Measurements from ENCODE around the gene DNAAF8.
"Not testable (repeated sequence)": the region's sequence is repeated elsewhere in the genome, so short reads cannot be mapped to it uniquely, and the experiment has no call there.

The DNAAF8 gene

DNA sequence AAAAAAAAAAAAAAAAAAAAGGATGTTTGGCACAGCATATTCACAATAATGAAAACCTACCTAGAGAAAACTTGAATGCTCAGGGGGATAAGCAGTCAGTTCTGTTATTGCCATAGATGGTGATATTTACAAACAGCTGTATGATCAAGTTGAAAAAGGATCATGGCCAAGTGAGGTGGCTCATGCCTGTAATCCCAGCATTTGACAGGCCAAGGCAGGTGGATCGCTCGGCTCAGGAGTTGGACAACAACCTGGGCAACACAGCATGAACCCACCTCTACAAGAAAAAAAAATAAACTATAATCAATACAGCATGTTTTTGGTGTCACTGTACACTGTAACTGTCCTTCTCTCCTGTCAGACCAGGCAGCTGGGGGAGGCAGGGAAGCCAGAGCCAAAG is 19.3 kb upstream of the DNAAF8 start:
- no peak for DNase-seq (ENCODE audit: insufficient read length, low spot score)
- FAIRE-seq = no peak

- no peak for DNase-seq (ENCODE audit: insufficient read length, low spot score)
Measured at GRCh38 chr16:4718466-4718865, 15.9 kb upstream of the DNAAF8 start.

GRCh38 chr16:4723071-4723767 is 11.1 kb upstream of the DNAAF8 start:
- DNase-seq (ENCODE audit: insufficient read length, low spot score) (no peak), FAIRE-seq (no peak)

More at GRCh38 chr16:4718466-4718865, 15.9 kb upstream of the DNAAF8 start:
- FAIRE-seq = no peak

GRCh38 chr16:4724661-4725270 is 9.6 kb upstream of the DNAAF8 start:
- no peak for FAIRE-seq
- DNase-seq (ENCODE audit: insufficient read length, low spot score) = no peak

DNA sequence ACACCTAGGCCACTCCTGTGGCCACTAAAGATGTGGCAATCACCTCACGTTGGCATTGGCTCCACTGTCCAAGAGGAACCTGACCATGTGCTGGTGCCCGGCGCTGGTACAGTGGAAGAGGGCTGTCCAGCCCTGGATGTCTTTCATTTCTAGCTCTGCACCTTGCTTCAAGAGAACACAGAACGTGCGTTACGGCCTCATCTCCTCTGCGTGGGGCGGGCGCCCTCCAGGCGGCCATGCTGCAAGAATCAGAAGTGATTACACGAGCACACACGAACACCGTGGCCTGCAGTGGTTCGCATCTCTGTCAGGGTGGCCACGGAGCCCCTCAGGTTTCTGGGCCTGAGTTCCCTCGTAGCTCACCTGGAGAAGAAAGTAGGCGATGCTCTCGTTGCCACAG is 7.7 kb upstream of the DNAAF8 start:
- DNase-seq (ENCODE audit: insufficient read length, low spot score) (no peak), FAIRE-seq (no peak)

- no peak for FAIRE-seq
Measured at GRCh38 chr16:4728676-4729075, 5.7 kb upstream of the DNAAF8 start.

DNA sequence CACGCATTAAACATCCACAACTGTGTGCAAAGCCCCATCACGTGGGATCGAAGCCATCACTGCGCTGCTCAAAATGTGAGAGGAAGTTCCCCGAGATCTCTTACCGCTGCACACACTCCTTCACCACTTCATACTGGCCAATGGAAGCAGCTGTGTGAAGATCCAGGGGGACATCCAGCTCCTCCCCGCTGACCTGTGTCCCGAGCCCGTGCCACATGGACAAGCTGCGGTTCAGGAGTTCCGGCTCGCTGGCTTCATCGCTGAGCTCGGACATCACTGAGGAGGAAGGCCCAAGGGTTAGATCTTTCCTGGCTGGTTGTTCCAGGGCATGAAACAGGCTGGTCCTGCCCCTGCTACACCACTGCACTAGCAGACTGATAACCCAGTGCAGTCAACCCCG is 4.5 kb upstream of the DNAAF8 start:
- DNase-seq (ENCODE audit: insufficient read length, low spot score) (no peak), FAIRE-seq (no peak)

More at GRCh38 chr16:4728676-4729075, 5.7 kb upstream of the DNAAF8 start:
- no peak for DNase-seq (ENCODE audit: insufficient read length, low spot score)

DNA sequence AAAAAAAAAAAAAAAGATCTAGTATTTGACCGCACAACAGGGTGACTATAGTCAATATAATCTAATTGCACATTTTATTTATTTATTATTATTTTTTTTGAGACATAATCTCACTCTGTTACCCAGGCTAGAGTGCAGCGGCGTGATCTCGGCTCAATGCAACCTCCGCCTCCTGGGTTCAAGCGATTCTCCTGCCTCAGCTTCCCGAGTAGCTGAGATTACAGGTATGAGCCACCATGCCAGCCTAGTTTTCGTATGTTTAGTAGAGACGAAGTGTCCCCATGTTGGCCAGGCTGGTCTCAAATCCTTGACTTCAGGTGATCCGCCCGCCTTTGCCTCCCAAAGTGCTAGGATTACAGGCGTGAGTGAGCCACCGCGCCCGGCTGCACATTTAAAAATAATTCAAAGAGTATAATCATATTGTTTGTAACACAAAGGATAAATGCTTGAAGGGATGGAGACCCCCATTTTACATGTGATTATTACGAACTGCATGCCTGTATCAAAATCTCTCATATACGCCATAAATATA is 1.1 kb upstream of the DNAAF8 start:
- DNase-seq (ENCODE audit: insufficient read length, low spot score) = no peak
- no peak for FAIRE-seq

GRCh38 chr16:4733747-4734062 is 632 bp upstream of the DNAAF8 start:
- no peak for FAIRE-seq
- DNase-seq (ENCODE audit: insufficient read length, low spot score) = peak; percentile 22

DNA sequence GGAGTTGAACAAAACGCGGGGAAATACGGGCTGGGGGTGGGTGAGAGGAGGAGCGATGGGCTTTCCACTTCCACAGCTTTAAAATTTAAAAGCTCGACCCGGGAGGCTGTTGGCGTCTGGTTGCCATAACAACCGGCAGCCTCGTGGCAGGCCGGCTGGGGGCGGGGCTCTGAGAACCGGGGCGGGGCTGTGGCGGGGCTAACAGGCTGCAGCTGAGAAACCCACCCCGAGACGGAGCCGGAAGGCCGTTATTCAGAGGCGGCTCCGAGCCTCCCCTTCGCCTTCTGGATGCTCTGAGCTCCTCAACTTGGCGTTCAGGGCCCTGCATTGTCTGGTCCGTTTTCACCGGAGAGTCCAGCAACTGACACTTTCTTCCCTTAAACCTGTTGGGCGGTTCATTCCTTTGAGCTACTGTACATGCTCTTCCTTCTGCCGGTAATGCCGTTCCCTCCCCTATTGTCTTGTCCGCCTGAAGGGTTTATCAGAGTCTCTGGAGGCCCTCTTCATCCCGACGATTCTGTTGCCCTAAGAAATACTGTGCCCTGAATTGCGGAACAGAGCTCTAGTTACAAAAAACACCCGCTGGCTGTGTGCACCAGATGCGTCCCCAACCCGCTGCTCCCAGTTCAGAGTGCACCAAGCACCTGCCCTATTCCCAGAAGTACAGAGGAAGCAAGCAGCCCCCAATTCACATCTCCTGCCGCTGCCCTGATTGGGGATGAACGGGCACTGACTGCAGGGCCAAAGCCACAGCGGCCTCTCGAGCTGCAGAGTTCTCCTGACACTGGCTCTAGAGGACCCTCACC is 596 bp downstream of the DNAAF8 start:
- DNase-seq (ENCODE audit: insufficient read length, low spot score) (peak; percentile 90), FAIRE-seq (no peak)

GRCh38 chr16:4736546-4736945 is 2.2 kb downstream of the DNAAF8 start:
- DNase-seq (ENCODE audit: insufficient read length, low spot score) (no peak), FAIRE-seq (no peak)

GRCh38 chr16:4737545-4737944 is 3.2 kb downstream of the DNAAF8 start:
- FAIRE-seq = no peak
- no peak for DNase-seq (ENCODE audit: insufficient read length, low spot score)

- FAIRE-seq; DNase-seq (ENCODE audit: insufficient read length, low spot score): not testable (repeated sequence)
Measured at GRCh38 chr16:4738370-4738769, 4.0 kb downstream of the DNAAF8 start.

DNA sequence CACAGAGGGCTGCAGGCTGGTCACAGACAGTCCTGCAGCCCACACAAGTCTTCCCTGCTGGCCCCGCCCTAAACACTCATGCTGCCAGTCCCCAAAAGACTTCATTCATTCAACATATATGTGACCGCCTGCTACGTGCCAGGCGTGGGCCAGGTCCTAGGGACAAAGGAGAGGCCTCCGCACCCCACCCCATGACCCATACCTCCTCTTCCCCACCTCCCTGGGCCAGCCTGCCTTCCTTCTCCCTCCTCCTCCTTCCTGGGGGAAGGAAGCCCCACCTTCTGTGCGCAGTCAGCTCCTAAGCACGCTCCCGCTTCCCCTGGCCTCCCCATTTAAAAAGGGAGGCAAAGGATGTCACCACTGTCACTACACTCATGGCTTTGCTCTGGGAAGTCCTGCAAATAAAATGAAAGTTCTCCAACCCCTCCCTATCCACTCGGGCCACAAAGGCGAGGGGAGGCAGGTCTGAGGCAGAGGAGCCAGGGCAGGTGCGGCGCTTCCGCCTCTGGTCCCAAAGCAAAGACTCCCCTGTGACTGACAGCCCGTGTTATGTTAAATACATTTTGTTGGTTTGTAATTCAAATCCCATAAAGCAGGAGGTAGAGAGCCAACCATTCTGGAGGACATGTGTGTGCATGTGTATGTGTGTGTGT is 9.0 kb downstream of the DNAAF8 start:
- FAIRE-seq = no peak
- no peak for DNase-seq (ENCODE audit: insufficient read length, low spot score)

GRCh38 chr16:4744555-4745273 is 10.4 kb downstream of the DNAAF8 start:
- DNase-seq (ENCODE audit: insufficient read length, low spot score) (no peak), FAIRE-seq (no peak)

DNA sequence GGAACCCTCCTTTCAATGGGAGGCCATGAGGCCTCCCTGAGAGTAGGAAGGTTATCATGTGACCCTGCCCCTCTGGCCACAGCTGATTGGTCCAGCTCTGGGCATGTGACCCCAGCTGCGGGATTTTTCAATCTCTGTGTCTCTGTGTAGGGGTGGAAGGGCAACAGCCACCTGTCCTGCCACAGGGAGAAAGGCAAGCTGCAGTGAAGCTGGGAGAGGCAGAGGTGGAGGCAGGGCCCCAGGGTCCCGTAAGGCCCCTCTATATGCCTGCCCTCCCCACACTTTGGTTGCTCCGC is 10.9 kb downstream of the DNAAF8 start:
- DNase-seq (ENCODE audit: insufficient read length, low spot score) (no peak), FAIRE-seq (no peak)

DNA sequence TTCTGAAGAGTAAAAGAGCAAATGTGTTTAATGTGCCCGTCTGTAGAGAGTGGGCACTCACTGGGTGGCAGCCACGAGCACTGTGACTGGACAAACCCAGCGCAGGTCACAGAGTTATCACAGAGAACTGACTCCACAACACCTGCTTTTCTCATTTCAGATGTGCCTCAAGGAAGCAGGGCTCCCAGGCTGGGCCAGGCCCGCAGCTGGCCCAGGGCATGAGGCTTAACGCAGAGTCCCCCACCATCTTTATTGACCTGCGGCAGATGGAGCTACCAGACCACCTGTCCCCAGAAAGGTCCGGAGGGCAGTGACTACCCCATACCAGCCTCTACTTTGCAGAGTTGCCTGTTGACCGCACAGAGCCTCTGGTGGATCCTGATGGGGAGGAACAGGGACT is 11.9 kb downstream of the DNAAF8 start:
- FAIRE-seq = no peak

GRCh38 chr16:4746991-4747574 is 12.7 kb downstream of the DNAAF8 start:
- FAIRE-seq (no peak), DNase-seq (ENCODE audit: insufficient read length, low spot score) (no peak)

More for the DNA sequence above, 11.9 kb downstream of the DNAAF8 start:
- DNase-seq (ENCODE audit: insufficient read length, low spot score) = no peak

- DNase-seq (ENCODE audit: insufficient read length, low spot score) (no peak), FAIRE-seq (no peak)
Measured at GRCh38 chr16:4747906-4748681, 13.8 kb downstream of the DNAAF8 start.
